ENCODE measurements around the gene HOXC10.

The HOXC10 gene

DNA sequence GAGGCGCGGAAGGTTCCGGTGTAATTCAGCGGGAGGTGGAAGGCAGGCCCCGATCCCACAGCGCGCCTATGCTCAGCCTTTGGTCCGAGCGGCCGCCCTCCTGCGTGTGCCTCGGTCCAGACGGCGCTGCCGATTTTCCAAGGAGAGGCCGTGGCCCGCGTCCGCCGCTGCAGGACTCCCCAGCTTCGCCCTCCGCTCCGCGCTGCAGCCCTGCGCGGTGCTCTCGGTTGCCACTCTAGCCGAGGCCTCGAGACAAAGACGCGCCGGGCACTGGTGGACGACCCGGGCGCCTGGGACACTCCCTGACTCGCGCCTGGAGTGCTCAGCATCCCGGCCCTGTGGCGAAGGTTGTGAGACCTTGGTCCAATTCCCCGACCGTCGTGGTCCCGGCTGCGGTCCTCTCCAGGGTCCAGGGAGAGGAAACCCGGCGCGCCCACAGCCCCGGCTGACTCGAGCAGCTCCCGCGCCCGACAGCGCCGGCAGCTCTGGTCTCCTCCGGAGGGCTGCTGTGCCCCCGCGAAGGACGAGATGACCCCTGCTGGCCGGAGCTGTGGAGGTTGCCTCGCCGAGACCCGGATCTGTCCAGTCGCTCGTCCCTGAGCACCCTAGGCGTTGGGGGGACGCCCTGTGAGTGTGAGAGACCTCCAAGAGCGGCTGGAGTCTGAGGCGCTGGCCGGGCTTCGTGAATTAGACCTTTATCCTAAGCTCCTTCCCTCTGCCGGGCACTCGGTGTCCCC is 23.8 kb upstream of the HOXC10 start:
- TF ChIP-seq CTCF (conservative IDR thresholded peaks at IDR 0.05; ENCODE audit: low read length) = no peak
- DNase-seq (ENCODE audit: low read depth) = no peak
- no peak overlapping the region for H3K4me3 ChIP-seq (ENCODE audit: low read length)

- no peak overlapping the region for H3K4me3 ChIP-seq (ENCODE audit: low read length)
- TF ChIP-seq CTCF (conservative IDR thresholded peaks at IDR 0.05; ENCODE audit: low read length) = no peak
- no peak for DNase-seq (ENCODE audit: low read depth)
These were observed 21.9 kb upstream of the HOXC10 start for GRCh38 chr12:53963005-53963404.

DNA sequence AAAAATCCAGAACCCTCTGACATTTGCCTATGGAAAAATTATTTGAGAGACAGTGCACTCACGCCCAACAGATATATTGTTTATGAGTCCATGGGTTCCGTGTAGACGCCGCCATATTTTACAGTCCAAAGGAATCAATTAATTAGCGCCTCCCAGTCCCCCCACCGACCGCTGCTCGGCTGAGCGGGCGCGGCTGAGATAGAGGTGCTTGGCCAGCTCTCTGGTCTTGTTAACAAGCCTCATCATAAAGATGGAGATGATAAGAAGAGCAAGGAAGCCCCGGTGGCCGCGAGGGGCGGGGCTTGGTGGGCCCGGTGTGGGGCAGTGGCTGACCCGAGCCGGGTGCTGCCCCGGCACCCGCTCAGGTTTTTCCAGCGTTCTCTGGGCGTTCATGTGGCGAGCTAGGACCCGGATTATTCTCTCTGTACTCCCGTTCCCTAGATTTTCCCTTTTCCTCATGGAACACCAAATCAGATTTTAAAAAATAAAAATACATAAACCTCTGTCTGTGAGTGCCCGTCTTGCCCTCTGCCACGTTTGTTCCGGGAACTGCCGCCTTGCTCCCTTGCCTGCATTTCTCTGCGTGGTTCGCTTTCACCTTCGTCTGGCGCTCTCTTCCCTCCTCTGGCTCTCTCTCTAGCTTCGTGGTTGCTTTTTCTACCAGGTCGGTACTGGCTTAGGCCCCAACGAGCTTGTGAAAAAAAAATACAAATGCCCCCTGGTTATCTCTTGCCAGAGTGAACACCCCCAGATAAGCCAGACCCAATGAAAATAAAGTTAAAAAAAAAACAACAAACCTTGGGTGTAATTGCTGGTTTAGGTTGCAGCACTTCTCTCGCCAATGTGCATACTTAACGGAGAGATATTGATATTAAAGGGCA is 21.3 kb upstream of the HOXC10 start:
- DNase-seq (ENCODE audit: low read depth) = no peak

GRCh38 chr12:53964315-53964713 is 20.6 kb upstream of the HOXC10 start:
- no peak for DNase-seq (ENCODE audit: low read depth)
- no peak overlapping the region for H3K4me3 ChIP-seq (ENCODE audit: low read length)
- TF ChIP-seq CTCF (conservative IDR thresholded peaks at IDR 0.05; ENCODE audit: low read length) = no peak

More for the DNA sequence above, 21.3 kb upstream of the HOXC10 start:
- H3K4me3 ChIP-seq (ENCODE audit: low read length) = no peak overlapping the region
- no peak for TF ChIP-seq CTCF (conservative IDR thresholded peaks at IDR 0.05; ENCODE audit: low read length)

DNA sequence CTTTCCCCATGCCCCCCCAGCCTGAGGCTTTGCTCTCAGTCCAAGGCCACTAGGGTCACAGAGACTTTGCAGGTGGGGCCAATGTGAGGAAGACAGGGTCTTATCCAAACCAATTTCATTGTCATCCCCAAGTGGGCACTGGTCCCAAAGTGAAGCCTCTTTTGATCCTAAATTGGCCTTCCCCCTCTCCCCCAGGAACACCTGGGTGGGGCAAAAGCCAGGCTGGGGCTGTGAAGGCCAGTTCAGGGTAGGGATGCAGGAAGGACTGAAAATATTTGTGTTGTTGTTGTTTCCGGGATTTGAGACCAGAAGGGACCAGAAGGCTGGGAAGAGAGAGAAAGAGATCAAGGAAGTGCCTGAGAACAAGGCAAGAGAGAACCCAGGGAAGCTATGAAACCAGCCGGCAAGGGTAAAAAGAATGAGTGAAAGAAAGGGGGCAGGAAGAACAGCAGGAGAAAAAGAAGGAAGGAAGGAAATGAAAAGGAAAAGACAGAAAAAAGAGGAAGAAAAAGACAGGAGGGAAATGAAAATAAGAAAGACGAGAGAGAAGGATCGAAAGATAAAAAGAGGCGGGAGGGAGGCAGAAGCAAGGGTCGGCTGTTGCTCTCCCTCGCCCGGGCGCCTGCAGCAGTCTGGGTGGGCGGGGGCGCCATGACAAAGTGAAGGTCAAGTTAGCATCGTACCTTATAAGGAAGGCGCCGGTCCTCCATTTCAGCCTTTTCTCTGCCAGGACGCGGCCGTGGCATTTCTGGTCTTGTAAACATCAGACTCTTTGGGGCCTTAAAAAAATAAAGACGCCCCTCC is 19.5 kb upstream of the HOXC10 start:
- DNase-seq (ENCODE audit: low read depth) = no peak
- no peak for TF ChIP-seq CTCF (conservative IDR thresholded peaks at IDR 0.05; ENCODE audit: low read length)
- no peak overlapping the region for H3K4me3 ChIP-seq (ENCODE audit: low read length)

- peak overlapping the region; percentile 29 for H3K4me3 ChIP-seq (ENCODE audit: low read length)
- no peak for TF ChIP-seq CTCF (conservative IDR thresholded peaks at IDR 0.05; ENCODE audit: low read length)
- no peak for DNase-seq (ENCODE audit: low read depth)
These were observed 18.9 kb upstream of the HOXC10 start for GRCh38 chr12:53966085-53966384.
